Prostate gland (tissue), 2 donors: Measurements from ENCODE around the gene PLEKHM3. TPM values are rescaled to one million over a fixed set of nuclear protein-coding genes. Genes with fewer than 3 reads are reported as not detected.

Experiments
- DNase-seq: peaks from one replicate; pipeline ENCODE4 v3.0.0-alpha.2; 2019; ENCODE audit warnings: low spot score
- H3K27ac ChIP-seq, 2 donors: fragments of 200-600 bp; sonication (generic); 2 replicates each; pipeline ENCODE4 v1.5.1; 2017 to 2019
- H3K27me3 ChIP-seq: fragments of 200-600 bp; sonication (generic); replicated peaks from 2 replicates; pipeline ENCODE4 v1.5.1; 2019; ENCODE audit not compliant: insufficient read depth
- H3K36me3 ChIP-seq, 2 donors: fragments of 200-600 bp; sonication (generic); 1 replicate in 1 of 2; 2 replicates in 1 of 2; pipeline versions ENCODE4 v1.5.1 to v1.8.1; 2017 to 2019
- H3K4me1 ChIP-seq: fragments of 200-600 bp; sonication (generic); replicated peaks from 2 replicates; pipeline ENCODE4 v1.5.1; 2019
- H3K4me3 ChIP-seq, 2 donors: fragments of 200-600 bp; sonication (generic); 2 replicates each; pipeline ENCODE4 v1.5.1; 2017 to 2019
- H3K9me3 ChIP-seq: fragments of 200-600 bp; sonication (generic); 2 replicates; pipeline ENCODE4 v1.5.1; 2017
- POLR2A ChIP-seq: fragments of 450-650 bp; IDR thresholded peaks from one replicate; pipeline ENCODE4 v1.6.1; 2016; ENCODE audit warnings: antibody characterized with exemption, mild to moderate bottlenecking
- POLR2AphosphoS5 ChIP-seq: sonication (generic); formaldehyde crosslinking; IDR thresholded peaks from one replicate; pipeline ENCODE4 v1.6.1; 2017; ENCODE audit warnings: antibody characterized with exemption
- WGBS: methylation state at CpG from one replicate; pipeline ENCODE4 v1.1.5; 2018; 5-methylcytosine and 5-hydroxymethylcytosine counted together
- intact Hi-C: fragments of 100-400 bp; cut with DNase I; formaldehyde crosslinking; loops from one replicate; pipeline ENCODE4 v1.14.2; 2022
- total RNA-seq, 2 donors: library from RNA; depleted of rRNA; stranded (reverse); fragments of >200 nt; gene quantifications; one replicate each; pipeline ENCODE4 v1.1.0, GENCODE V29; 2016
- TF ChIP-seq, protein P1 (sequence below), 4 experiments: fragments of 200-600 bp in 2 of 4; fragments of 450-650 bp in 2 of 4; sonication (generic) in 2 of 4; IDR thresholded peaks; 1 replicate in 3 of 4; 2 replicates in 1 of 4; pipeline ENCODE4 v1.5.1; 2016 to 2019; ENCODE audit warnings: antibody characterized with exemption in 4 of 4, mild to moderate bottlenecking in 2 of 4, moderate library complexity in 2 of 4

PLEKHM3 gene
- total RNA-seq, 2 donors from 2014 or later = 17.0 to 28.6 TPM

- no peak overlapping the region for H3K27ac ChIP-seq
- TF ChIP-seq, protein P1, sequence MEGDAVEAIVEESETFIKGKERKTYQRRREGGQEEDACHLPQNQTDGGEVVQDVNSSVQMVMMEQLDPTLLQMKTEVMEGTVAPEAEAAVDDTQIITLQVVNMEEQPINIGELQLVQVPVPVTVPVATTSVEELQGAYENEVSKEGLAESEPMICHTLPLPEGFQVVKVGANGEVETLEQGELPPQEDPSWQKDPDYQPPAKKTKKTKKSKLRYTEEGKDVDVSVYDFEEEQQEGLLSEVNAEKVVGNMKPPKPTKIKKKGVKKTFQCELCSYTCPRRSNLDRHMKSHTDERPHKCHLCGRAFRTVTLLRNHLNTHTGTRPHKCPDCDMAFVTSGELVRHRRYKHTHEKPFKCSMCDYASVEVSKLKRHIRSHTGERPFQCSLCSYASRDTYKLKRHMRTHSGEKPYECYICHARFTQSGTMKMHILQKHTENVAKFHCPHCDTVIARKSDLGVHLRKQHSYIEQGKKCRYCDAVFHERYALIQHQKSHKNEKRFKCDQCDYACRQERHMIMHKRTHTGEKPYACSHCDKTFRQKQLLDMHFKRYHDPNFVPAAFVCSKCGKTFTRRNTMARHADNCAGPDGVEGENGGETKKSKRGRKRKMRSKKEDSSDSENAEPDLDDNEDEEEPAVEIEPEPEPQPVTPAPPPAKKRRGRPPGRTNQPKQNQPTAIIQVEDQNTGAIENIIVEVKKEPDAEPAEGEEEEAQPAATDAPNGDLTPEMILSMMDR (IDR thresholded peaks at IDR 0.05) = no peak
- no peak for TF ChIP-seq POLR2AphosphoS5
- TF ChIP-seq POLR2A = no peak
- no peaks in the 10 kb centered on the region for H3K9me3 ChIP-seq
- no peaks in the 10 kb centered on the region for H3K27me3 ChIP-seq
- no peaks in the 10 kb centered on the region for H3K36me3 ChIP-seq
- WGBS = 83% methylated on average over 2 of the region's 2 CpGs
- intact Hi-C loops = no loop called here
- DNase-seq = no peak
- no peaks in the 10 kb centered on the region for H3K4me1 ChIP-seq
- H3K4me3 ChIP-seq = no peak overlapping the region
Observed at GRCh38 chr2:208042450-208042849, 17.1 kb upstream of the PLEKHM3 start.

DNA sequence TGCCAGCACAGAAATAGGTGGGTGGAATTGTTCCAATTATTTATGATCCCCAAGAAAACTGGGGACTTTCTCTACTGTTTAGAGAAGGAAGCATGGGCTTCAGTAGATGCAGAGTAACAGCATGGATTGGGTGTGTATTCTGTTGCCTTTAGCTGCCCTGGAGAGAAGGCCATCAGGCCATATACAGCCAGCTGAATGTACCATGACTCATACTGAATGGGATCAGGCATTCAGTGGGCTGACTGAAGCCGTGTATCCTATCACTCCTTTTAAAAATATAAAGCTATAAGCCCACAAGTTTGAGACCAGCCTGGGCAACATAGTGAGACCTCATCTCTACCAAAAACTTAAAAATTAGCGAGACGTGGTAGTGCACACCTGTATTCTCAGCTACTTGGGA lies 16.7 kb upstream of the PLEKHM3 start:
- no peak for DNase-seq
- H3K9me3 ChIP-seq = no peaks in the 10 kb centered on the region
- intact Hi-C loops = no loop called here
- H3K27ac ChIP-seq = no peak overlapping the region
- TF ChIP-seq, protein P1 (IDR thresholded peaks at IDR 0.05) = no peak
- no peak for TF ChIP-seq POLR2AphosphoS5
- no peak for TF ChIP-seq POLR2A
- no peak overlapping the region for H3K4me3 ChIP-seq
- WGBS = 69% methylated on average over 3 of the region's 3 CpGs
- no peaks in the 10 kb centered on the region for H3K4me1 ChIP-seq
- H3K36me3 ChIP-seq = no peaks in the 10 kb centered on the region
- H3K27me3 ChIP-seq = no peaks in the 10 kb centered on the region

DNA sequence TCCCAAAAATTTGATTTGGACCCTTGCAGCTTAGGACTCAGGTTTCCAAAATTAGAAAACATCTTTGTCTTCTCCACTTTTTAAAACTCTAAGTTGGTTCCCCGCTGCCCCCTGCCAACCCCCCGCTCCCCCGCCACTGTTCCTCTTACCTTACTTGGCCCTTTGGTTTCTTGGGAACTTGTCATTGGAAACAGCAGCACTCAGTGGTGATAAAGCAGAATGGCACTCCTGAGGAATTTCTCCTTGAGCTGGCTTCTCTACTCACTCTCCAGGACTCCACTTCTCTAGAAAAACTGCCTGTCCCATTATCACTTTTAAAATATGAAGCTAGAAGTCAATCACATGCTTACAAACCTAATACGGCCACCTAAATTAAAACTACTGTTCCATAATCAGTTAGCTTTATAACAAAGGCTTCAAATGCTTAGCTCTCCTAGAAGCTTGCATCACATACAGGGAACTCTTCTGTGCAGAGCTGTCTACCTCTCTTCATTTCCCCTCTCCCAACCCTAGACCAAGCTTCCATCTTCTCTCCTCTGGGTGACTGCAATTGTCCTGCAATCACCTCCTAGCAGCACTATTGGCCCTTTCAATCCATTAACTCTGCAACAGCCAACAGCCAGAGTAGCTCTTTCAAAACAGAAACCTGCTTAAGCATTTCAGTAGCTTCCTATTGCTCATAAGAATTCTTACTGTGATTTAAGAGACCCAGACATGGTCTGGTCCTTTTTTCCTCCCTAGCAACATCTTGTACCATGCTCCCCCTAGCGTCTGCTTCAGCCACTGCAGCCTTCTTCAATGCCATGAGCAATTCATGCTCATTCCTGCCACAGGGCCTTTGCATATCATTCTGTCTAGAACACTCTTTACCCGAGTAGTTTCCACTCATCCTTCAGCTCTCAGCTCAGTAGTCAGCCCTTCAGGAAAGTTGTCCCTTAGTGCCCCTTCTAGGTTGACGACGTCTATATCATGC lies 15.2 kb upstream of the PLEKHM3 start:
- Histone ChIP-seq H3K27me3 (no peaks in the 10 kb centered on the region), H3K9me3 (no peaks in the 10 kb centered on the region), H3K27ac (no peak overlapping the region), H3K36me3 (no peaks in the 10 kb centered on the region), H3K4me1 (no peaks in the 10 kb centered on the region), H3K4me3 (no peak overlapping the region)
- 38% methylated on average over 8 of the region's 8 CpGs for WGBS
- intact Hi-C loops = loop anchor here (2.0 kb wide), 1 partner anchor 294 kb away; no protein-coding TSS in a partner anchor
- TF ChIP-seq, protein P1 (IDR thresholded peaks at IDR 0.05) = peak in 3 of 4 experiments; percentile 57 to 73 (median 62)
- TF ChIP-seq POLR2A = no peak
- peak; percentile 39 for DNase-seq

DNA sequence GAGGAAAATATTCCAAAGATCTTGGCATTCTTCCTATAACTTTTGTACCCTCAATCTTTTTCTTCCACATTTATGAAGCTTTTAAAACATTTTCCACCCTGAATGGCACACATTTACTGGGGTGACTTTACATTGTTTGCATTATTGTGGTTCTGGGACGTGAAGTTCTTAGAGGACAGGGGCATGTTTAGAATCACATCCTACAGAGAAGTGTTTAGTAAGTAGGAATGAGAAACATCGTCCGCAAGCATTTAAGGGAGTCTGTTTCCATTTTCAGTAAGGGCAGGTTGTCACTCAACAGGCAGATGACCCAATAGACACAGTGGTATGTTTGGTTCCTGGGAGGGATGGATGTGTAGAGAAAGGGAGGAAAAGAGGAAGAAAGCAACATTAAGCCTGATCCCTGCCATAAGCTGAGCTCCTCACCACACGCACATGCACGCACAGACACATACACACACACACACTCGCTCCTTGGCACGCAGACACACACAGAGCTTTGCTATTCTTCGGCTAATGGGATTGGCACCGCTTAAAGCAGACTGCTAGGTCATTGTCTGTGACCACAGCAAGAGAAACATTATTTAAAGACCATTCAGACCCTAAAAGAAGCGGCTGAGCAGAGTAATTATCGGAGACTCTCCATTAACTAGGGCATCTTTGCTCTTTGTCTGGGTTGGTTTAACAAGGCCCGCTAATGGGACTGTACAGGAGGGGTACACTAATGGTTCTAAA lies 14.2 kb upstream of the PLEKHM3 start:
- Histone ChIP-seq H3K4me3 (no peak overlapping the region), H3K27me3 (no peaks in the 10 kb centered on the region), H3K9me3 (no peaks in the 10 kb centered on the region), H3K4me1 (no peaks in the 10 kb centered on the region), H3K36me3 (no peaks in the 10 kb centered on the region), H3K27ac (no peak overlapping the region)
- no peak for TF ChIP-seq POLR2A
- no peak for TF ChIP-seq POLR2AphosphoS5
- TF ChIP-seq, protein P1 (IDR thresholded peaks at IDR 0.05) = no peak
- intact Hi-C loops = loop anchor here (2.0 kb wide), 1 partner anchor 293 kb away; no protein-coding TSS in a partner anchor
- DNase-seq = no peak
- 61% methylated on average over 12 of the region's 12 CpGs for WGBS
